NT2/D1 (cell line): ENCODE results near the gene OPTN.

Experiments
- SUZ12 ChIP-seq: IDR thresholded peaks from 2 replicates; pipeline ENCODE4 v1.6.1; 2011; ENCODE audit not compliant: insufficient read length, insufficient read depth; ENCODE audit errors: extremely low read depth
- YY1 ChIP-seq: IDR thresholded peaks from 2 replicates; pipeline ENCODE4 v1.6.1; 2011; ENCODE audit not compliant: insufficient read length, insufficient read depth
- ZNF274 ChIP-seq: IDR thresholded peaks from 2 replicates; pipeline ENCODE4 v1.6.1; 2011; ENCODE audit warnings: mild to moderate bottlenecking, low read depth, low read length

GRCh38 chr10:13090289-13090688 lies 9.7 kb upstream of the OPTN start:
- TF ChIP-seq ZNF274 (no peak), YY1 (no peak), SUZ12 (no peak)
